HepG2 (cell line): ENCODE measurements around the gene SLC9A9.

Experiments
- EZH2 ChIP-seq: conservative IDR thresholded peaks from 2 replicates; pipeline ENCODE4 v1.6.1; 2012; ENCODE audit warnings: mild to moderate bottlenecking, low read depth, low read length, moderate library complexity
- PATZ1 ChIP-seq: sonication (generic); formaldehyde crosslinking; IDR thresholded peaks from 2 replicates; pipeline ENCODE4 v1.4.0; 2020; ENCODE audit warnings: missing genetic modification reagents
- POLR2A ChIP-seq, 2 experiments: IDR thresholded peaks; 2 replicates each; pipeline ENCODE4 v1.6.1; 2011; ENCODE audit warnings: low read depth in 2 of 2, low read length in 2 of 2, mild to moderate bottlenecking in 1 of 2, moderate library complexity in 1 of 2; ENCODE audit not compliant: insufficient read depth in 1 of 2
- YY1 ChIP-seq: IDR thresholded peaks from 2 replicates; pipeline ENCODE4 v1.6.1; 2011; ENCODE audit warnings: low read length, low read depth, moderate library complexity, mild to moderate bottlenecking; ENCODE audit not compliant: insufficient read depth, insufficient replicate concordance
- ZBTB7A ChIP-seq: sonication (generic); formaldehyde crosslinking; IDR thresholded peaks from 2 replicates; pipeline ENCODE4 v1.8.0; 2022; ENCODE audit warnings: mild to moderate bottlenecking, missing genetic modification reagents
- ZC3H13 ChIP-seq: sonication (generic); formaldehyde crosslinking; IDR thresholded peaks from 2 replicates; pipeline ENCODE4 v1.8.1; 2023; ENCODE audit warnings: mild to moderate bottlenecking, missing genetic modification reagents, moderate library complexity
- ZNF24 ChIP-seq: fragments of 450-650 bp; IDR thresholded peaks from 2 replicates; pipeline ENCODE4 v1.6.1; 2017; ENCODE audit warnings: antibody characterized with exemption, mild to moderate bottlenecking
- ZNF83 ChIP-seq: sonication (generic); formaldehyde crosslinking; IDR thresholded peaks from 2 replicates; pipeline ENCODE4 v1.4.0; 2020; ENCODE audit warnings: missing genetic modification reagents, mild to moderate bottlenecking, borderline replicate concordance
- ZNF891 ChIP-seq: sonication (generic); formaldehyde crosslinking; IDR thresholded peaks from 2 replicates; pipeline ENCODE4 v1.5.0; 2020; ENCODE audit warnings: mild to moderate bottlenecking, missing genetic modification reagents
- ZZZ3 ChIP-seq: sonication (generic); formaldehyde crosslinking; IDR thresholded peaks from 2 replicates; pipeline ENCODE4 v1.4.0; 2020; ENCODE audit warnings: missing genetic modification reagents, mild to moderate bottlenecking, borderline replicate concordance
- TF ChIP-seq, protein P1 (sequence below): sonication (generic); formaldehyde crosslinking; IDR thresholded peaks from 2 replicates; pipeline ENCODE4 v1.5.0; 2020; ENCODE audit warnings: mild to moderate bottlenecking, missing genetic modification reagents, moderate library complexity

- TF ChIP-seq, protein P1, sequence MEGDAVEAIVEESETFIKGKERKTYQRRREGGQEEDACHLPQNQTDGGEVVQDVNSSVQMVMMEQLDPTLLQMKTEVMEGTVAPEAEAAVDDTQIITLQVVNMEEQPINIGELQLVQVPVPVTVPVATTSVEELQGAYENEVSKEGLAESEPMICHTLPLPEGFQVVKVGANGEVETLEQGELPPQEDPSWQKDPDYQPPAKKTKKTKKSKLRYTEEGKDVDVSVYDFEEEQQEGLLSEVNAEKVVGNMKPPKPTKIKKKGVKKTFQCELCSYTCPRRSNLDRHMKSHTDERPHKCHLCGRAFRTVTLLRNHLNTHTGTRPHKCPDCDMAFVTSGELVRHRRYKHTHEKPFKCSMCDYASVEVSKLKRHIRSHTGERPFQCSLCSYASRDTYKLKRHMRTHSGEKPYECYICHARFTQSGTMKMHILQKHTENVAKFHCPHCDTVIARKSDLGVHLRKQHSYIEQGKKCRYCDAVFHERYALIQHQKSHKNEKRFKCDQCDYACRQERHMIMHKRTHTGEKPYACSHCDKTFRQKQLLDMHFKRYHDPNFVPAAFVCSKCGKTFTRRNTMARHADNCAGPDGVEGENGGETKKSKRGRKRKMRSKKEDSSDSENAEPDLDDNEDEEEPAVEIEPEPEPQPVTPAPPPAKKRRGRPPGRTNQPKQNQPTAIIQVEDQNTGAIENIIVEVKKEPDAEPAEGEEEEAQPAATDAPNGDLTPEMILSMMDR (CRISPR knock-in tag) = no peak
- TF ChIP-seq EZH2 (no peak), ZC3H13 (CRISPR knock-in tag) (no peak), ZNF24 (no peak), POLR2A (IDR thresholded peaks at IDR 0.05; ENCODE audit: insufficient read depth in 1 of 2, low read depth in 2 of 2, low read length in 2 of 2) (no peak), YY1 (no peak), ZNF83 (CRISPR knock-in tag) (no peak), ZNF891 (CRISPR knock-in tag) (no peak), PATZ1 (CRISPR knock-in tag) (no peak), ZBTB7A (no peak), ZZZ3 (CRISPR knock-in tag) (no peak)
Observed at GRCh38 chr3:143419611-143420010, 428.7 kb downstream of the SLC9A9 start.
